ENCODE measurements around the gene RBCK1.
"Not testable (repeated sequence)": the region's sequence is repeated elsewhere in the genome, so short reads cannot be mapped to it uniquely, and the experiment has no call there.

The RBCK1 gene

DNA sequence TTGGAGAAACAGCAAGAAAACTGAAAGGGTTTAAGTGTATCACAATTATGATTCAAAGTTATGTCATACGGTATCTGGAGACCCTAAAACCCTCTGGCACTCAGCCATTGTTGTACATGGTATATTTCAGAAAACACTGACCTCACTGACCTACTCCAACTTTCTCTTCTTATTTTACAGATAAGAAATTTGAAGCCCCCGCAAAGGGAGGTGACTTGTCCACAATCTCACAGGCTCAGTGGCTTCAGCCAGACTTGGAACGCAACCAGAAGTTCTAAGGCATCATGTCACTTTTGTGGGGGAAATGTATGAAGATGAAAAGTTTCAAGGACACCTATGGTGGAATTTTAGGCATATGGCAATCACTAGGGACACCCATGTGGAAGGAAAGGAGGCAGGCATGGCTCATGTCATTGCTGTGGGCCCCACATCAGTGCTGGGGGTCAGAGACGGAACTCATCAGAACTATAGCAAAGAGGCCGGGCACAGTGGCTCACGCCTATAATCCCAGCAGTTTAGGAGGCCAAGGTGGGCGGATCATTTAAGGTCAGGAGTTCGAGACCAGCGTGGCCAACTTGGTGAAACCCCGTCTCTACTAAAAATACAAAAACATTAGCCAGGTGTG lies 32.7 kb upstream of the RBCK1 start:
- DNase-seq (ENCODE audit: extremely low spot score, insufficient read length, low read depth) (no peak), FAIRE-seq (no peak)

DNA sequence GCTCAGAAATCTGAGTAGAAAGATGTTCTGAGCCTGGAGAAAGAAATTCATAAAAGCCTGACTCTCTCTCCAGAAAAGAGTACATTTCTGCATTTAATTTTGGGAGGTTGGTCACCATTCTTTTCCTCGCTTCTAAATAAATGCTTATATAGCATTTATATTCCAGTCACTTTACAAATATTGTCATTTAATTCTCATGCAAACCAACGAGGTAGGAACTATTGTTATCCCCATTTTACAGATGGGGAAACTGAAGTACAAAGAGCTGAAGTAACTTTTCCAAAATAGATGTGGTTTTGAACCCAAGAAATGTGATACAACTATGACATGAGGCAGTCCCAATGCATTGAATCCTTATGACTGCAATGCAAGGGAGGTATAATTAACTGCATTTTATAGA lies 32.0 kb upstream of the RBCK1 start:
- DNase-seq (ENCODE audit: extremely low spot score, insufficient read length, low read depth) (no peak), FAIRE-seq (no peak)

GRCh38 chr20:376750-377149 lies 31.3 kb upstream of the RBCK1 start:
- FAIRE-seq = no peak

DNA sequence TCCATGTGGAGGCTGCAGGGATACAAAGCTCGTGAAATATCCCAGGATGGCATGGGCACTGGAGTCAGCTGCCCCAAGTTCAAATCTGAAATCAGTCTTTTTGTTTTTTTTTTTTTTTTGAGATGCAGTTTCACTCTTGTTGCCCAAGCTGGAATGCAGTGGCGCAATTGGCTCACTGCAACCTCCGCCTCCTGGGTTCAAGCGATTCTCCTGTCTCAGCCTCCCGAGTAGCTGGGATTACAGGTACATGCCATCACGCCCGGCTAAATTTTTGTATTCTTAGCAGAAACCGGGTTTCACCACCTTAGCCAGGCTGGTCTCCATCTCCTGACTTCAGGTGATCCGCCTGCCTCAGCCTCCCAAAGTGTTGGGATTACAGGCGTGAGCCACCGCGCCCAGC lies 30.5 kb upstream of the RBCK1 start:
- not testable (repeated sequence) for FAIRE-seq; DNase-seq (ENCODE audit: extremely low spot score, insufficient read length, low read depth)

More at GRCh38 chr20:376750-377149, 31.3 kb upstream of the RBCK1 start:
- no peak for DNase-seq (ENCODE audit: extremely low spot score, insufficient read length, low read depth)

DNA sequence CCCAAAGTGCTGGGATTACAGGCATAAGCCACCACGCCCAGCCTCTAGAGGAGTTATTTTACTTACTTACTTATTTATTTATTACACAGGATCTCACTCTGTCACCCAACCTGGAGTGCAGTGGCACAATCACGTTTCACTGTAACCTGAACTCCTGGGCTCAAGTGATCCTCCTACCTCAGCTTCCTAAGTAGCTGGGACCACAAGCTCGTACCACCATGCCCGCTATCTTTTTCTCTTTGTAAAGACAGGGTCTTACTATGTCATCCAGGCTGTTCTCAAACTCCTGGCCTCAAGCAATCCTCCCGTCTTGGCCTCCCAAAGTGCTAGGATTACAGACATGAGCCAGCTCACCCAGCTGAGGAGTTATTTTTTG lies 29.1 kb upstream of the RBCK1 start:
- FAIRE-seq = no peak
- no peak for DNase-seq (ENCODE audit: extremely low spot score, insufficient read length, low read depth)

DNA sequence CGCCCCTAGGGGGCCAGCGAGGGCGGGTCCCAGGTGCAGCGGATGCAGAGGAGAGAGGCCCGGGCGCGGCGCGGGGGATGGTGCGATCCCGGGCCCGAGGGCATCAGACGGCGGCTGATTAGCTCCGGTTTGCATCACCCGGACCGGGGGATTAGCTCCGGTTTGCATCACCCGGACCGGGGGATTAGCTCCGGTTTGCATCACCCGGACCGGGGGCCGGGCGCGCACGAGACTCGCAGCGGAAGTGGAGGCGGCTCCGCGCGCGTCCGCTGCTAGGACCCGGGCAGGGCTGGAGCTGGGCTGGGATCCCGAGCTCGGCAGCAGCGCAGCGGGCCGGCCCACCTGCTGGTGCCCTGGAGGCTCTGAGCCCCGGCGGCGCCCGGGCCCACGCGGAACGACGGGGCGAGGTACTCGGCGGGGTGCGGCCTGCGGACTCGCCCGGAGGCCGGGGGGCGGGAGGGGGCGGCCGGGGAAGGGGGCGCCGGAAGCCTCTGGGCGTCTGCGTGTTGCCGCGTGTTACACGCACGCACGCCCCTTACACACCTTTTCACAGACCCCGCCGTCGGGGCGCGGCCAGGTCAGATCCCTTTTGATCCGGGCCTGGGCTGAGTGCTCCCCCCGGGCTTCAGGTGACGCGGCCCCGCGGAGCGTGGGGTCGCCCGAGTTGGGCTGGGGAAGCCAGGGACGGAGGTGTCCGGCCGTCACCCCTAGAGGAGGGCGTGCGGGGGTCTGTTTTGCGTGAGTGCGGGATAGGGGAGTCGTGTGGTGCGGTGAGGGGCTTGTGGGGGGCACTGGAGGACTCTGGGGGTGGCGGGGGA lies 27.1 kb upstream of the RBCK1 start:
- peak; percentile 53 for FAIRE-seq
- DNase-seq (ENCODE audit: extremely low spot score, insufficient read length, low read depth) = peak; percentile 52

DNA sequence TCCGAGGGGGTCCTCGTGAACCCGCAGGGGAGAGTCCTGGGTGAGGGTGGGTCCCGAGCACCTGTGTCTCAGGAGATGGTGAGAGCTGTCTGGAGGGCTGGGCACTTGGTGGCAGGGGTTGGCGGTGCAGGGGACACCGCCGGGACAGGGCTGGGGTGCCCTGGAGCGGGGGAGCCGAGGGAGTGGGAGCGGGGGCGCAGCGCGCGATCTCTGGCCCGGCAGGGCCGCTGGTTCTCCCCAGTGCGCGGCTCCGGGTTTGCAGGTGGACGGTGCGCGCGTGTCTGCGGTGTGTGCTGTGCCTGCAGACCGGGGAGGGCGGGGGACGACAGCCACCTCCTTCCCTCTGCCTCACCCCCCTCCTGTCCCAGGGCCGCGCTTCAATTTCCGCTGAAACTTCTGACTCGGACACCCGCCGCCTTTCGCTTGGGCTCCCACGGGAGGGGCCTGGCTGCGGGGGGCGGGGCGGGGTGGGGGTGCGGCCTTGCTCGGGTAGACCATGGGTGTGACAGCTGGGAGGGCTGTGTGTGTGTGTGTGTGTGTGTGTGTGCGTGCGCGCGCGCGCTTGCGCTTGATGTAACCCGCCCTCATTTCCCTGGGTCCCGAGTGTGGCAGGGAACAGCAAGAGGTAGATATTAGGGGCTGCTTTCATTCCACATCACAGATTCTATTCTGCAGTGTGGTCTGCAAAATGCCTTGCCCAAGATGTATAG lies 26.4 kb upstream of the RBCK1 start:
- peak; percentile 85 for FAIRE-seq
- peak; percentile 79 for DNase-seq (ENCODE audit: extremely low spot score, insufficient read length, low read depth)

DNA sequence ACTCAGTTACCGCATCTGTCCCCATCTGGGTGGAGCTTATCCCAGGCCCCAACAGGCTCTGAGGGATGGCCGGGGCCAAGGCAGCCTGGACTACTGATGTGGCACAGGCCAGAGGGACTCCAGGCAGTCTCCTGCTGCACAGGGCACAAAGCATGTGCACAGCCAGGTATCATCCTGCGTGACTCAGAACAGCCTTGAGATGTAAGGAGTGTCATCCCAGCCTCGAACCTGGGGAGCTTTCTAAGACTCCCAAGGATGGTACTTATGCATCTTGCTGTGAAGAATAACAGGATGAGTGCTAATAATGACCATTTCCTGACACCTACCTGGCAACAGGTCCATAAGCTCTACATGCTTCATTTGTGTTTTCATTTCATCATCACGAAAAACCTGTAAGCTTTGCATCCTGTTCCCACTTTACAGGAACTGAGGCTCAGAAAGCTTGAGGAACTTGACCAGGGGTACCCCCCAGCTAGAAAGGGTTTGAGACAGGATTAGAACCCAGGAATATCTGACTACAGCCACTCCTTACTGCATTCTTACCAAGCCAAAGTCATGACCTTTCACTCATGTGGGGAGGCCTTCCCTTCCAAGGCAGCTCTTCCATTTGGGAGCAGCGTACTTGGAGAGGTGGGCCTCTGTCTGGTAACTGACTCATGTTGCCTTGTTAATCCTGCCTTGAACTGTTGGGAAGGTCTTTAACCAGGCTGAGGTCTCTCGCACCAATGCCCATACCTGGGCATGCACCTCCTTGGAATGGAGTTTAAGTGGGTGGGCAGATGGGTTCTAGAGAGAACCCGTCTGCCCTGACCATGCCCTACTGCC lies 25.6 kb upstream of the RBCK1 start:
- FAIRE-seq = no peak
- DNase-seq (ENCODE audit: extremely low spot score, insufficient read length, low read depth) = no peak

- DNase-seq (ENCODE audit: extremely low spot score, insufficient read length, low read depth) (no peak), FAIRE-seq (no peak)
Observed at GRCh38 chr20:383889-384288, 24.2 kb upstream of the RBCK1 start.

GRCh38 chr20:384723-385122 lies 23.4 kb upstream of the RBCK1 start:
- FAIRE-seq (no peak), DNase-seq (ENCODE audit: extremely low spot score, insufficient read length, low read depth) (no peak)

DNA sequence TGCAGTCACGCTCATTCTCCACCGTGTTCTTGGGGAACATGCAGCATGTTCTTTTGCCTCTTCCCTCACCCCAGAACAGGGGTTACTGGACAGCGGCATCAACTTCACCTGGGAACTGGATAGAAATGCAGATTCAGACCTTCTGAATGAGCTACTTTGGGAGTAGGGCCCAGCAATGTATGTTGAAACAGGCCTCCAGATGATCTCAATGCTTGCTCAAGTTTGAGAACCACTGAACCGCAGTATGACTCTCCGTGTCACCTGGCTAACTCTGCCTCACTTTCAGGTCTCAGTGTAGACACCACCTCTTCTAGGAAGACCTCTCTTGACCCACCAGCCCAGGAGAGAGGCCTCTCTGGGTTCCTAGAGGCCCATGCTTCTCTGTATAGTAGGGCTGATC lies 22.7 kb upstream of the RBCK1 start:
- FAIRE-seq (no peak), DNase-seq (ENCODE audit: extremely low spot score, insufficient read length, low read depth) (no peak)

- DNase-seq (ENCODE audit: extremely low spot score, insufficient read length, low read depth); FAIRE-seq: not testable (repeated sequence)
Observed at GRCh38 chr20:386634-387033, 21.5 kb upstream of the RBCK1 start.

- no peak for FAIRE-seq
- DNase-seq (ENCODE audit: extremely low spot score, insufficient read length, low read depth) = no peak
Observed at GRCh38 chr20:387520-387919, 20.6 kb upstream of the RBCK1 start.

DNA sequence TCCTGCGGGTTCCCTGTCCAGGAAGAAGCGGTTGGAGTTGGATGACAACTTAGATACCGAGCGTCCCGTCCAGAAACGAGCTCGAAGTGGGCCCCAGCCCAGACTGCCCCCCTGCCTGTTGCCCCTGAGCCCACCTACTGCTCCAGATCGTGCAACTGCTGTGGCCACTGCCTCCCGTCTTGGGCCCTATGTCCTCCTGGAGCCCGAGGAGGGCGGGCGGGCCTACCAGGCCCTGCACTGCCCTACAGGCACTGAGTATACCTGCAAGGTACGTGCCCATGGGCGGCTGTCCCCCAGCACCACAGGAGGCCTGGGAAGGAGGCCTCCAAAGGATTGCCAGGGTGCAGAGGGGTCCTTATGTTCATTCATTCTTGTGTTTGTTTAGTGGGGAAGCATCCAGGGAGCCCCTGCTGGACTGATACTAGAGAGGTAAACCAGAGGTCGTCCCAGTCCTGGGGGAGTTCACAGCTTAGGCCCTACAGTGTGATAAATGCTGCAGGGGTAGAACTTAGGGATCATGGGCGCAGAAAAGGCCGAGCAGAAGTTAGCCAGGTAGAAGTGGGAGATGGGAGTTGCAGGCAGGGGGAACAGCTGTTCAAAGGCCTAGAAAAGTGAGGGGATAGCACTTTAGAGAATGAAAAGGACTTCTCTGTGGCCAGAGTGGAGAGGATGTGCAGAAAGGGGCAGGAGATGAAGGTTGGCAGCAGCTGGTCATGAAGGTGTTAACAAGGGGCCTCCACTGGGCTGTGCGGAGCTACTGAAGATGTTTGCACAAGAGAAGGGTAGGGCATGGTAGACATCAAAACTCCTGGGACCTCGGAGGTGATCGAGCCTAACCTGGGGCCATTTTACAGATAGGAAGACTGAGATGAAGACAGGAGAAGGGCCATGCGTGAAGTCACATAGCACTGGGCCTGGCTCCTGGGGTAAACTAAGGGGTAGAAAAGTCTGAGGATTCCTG lies 19.8 kb upstream of the RBCK1 start:
- FAIRE-seq = no peak
- DNase-seq (ENCODE audit: extremely low spot score, insufficient read length, low read depth) = no peak

DNA sequence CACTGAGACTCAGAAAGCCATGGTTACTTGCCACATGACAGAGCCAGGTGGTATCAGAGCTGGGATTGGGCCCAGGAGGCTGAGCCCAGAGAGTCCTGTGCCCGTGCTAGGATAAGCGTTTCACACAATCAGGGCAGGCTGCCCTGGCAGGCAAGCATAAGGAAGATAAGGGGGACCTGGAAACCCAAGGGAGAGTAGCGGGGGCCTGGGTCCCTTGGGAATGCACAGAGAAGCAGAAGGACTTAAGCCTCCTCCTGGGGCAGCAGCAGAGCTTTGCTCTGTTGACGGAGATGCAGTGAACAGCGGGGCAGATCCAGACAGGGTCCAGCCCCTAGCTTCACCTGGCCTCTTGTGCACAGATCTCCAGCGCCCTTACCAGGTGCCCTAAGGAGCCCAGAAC lies 18.9 kb upstream of the RBCK1 start:
- DNase-seq (ENCODE audit: extremely low spot score, insufficient read length, low read depth) (no peak), FAIRE-seq (no peak)

DNA sequence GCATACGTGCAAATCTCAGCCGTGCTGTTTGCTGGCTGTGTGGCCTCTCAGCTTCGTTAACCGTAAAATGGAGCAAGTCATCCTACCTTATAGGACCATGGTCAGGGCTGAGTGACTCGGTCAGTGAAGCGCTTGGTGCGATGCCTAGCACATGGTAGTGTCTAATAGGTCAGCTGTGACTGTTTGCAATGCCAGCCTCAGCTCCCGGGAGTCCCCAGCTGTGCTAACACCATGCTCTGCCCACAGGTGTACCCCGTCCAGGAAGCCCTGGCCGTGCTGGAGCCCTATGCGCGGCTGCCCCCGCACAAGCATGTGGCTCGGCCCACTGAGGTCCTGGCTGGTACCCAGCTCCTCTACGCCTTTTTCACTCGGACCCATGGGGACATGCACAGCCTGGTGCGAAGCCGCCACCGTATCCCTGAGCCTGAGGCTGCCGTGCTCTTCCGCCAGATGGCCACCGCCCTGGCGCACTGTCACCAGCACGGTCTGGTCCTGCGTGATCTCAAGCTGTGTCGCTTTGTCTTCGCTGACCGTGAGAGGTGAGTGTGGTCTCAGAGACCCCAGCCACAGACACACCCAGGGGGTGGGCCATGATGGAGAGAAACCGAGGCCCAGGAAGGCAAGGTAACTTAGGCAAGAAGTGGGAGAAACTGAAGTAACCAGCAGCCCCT lies 16.9 kb upstream of the RBCK1 start:
- DNase-seq (ENCODE audit: extremely low spot score, insufficient read length, low read depth) (no peak), FAIRE-seq (no peak)

DNA sequence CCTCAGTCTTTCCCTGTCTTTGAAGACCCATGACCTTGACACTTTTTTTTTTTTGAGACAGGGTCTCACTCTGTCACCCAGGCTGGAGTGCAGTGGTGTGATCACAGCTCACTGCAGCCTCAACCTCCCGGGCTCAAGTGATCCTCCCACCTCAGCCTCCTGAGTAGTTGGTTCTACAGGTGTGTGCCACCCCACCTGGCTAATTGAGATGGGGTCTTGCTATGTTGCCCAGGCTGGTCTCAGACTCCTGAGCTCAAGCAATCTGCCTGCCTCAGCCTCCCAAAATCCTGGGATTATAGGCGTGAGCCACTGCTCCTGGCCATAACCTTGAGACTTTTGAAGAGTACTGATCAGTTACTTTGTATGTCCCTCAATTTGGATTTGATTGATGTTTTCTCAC lies 14.8 kb upstream of the RBCK1 start:
- FAIRE-seq = not testable (repeated sequence)

GRCh38 chr20:396252-396618 lies 11.9 kb upstream of the RBCK1 start:
- no peak for FAIRE-seq

More for the DNA sequence above, 14.8 kb upstream of the RBCK1 start:
- not testable (repeated sequence) for DNase-seq (ENCODE audit: extremely low spot score, insufficient read length, low read depth)

More at GRCh38 chr20:396252-396618, 11.9 kb upstream of the RBCK1 start:
- DNase-seq (ENCODE audit: extremely low spot score, insufficient read length, low read depth) = no peak
